ENCODE data around the gene ARID3A.

GRCh38 chr19:970695-971094, 44.9 kb downstream of the ARID3A start:
- TF ChIP-seq POLR2A (IDR thresholded peaks at IDR 0.05; ENCODE audit: low read depth, low read length) = no peak
- no peak for TF ChIP-seq POLR2AphosphoS5 (IDR thresholded peaks at IDR 0.05; ENCODE audit: low read depth, low read length)
- TF ChIP-seq SPI1 (IDR thresholded peaks at IDR 0.05; ENCODE audit: low read depth, low read length) = no peak
